GM12875 (cell line): ENCODE data around the gene ZCCHC17.

ENCODE experiments used
- H3K4me3 ChIP-seq: one replicate; pipeline ENCODE4 v1.5.1; 2011; ENCODE audit warnings: low read depth, low read length, control low read depth
- TF ChIP-seq, protein P1 (sequence below): IDR thresholded peaks from 2 replicates; pipeline ENCODE4 v1.5.1; 2011; ENCODE audit warnings: low read depth, mild to moderate bottlenecking, control low read depth, inconsistent platforms, low read length, moderate library complexity, borderline replicate concordance; ENCODE audit not compliant: insufficient read depth

The ZCCHC17 gene

GRCh38 chr1:31410871-31411270, 114.0 kb downstream of the ZCCHC17 start:
- no peak overlapping the region for H3K4me3 ChIP-seq
- TF ChIP-seq, protein P1, sequence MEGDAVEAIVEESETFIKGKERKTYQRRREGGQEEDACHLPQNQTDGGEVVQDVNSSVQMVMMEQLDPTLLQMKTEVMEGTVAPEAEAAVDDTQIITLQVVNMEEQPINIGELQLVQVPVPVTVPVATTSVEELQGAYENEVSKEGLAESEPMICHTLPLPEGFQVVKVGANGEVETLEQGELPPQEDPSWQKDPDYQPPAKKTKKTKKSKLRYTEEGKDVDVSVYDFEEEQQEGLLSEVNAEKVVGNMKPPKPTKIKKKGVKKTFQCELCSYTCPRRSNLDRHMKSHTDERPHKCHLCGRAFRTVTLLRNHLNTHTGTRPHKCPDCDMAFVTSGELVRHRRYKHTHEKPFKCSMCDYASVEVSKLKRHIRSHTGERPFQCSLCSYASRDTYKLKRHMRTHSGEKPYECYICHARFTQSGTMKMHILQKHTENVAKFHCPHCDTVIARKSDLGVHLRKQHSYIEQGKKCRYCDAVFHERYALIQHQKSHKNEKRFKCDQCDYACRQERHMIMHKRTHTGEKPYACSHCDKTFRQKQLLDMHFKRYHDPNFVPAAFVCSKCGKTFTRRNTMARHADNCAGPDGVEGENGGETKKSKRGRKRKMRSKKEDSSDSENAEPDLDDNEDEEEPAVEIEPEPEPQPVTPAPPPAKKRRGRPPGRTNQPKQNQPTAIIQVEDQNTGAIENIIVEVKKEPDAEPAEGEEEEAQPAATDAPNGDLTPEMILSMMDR, result no peak

DNA sequence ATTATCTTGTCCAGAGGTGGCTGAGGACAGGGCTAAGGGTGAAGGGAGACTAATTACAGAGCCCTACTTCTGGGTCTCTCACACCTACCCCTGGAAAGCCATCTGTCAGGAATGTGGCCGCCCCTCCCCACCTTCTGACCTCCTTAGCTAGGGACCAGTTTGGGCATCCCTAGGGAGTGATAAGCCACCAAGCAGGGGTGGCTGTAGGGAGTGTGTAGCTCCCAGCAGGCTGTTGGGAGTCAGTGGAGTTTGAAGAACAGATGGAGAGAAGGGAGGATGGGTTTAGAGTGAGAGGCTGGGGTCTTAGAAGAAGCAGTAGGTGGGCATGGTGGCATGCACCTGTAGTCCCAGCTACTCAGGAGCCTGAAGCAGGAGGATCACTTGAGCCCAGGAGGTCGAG, 115.4 kb downstream of the ZCCHC17 start:
- TF ChIP-seq, protein P1, result no peak
- H3K4me3 ChIP-seq, result no peak overlapping the region

DNA sequence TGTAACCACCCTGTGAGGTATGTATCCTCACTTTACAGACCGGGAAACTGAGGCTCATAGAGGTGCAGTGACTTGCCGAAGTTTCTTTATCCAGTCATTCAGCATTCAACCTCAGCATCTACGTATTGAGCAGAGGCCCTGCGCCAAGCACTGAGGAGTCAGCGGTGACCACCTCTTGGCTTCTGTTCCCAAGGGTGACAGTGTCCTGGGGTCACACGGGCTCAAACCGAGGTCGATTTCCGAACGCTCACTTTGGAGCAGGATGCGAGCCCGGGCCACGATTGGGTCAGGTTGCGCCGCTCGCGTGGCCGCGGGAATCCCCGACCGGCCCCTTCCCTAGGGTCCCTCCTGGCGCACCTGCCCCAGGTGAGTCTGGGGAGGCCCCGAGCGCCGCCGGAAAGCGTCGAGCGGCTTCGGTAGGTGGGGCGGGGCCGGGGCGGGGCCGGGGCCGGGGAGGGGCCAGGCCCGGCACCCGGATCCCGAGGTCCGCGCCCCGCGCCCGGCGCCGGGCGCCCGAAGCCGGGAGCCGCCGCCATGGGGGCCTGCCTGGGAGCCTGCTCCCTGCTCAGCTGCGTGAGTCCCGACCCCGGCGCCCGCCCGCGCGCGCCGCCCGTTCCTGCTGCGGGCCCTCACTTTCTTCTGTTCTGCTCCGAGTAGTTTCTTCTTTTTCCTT, 116.0 kb downstream of the ZCCHC17 start, which contains the start of gene SERINC2:
SERINC2 (plus strand) TSS at position 482 of the 673 bp plus-strand sequence; CDS start at position 535, 53 bp downstream.
- no peak within 1 kb of the TSS for H3K4me3 ChIP-seq
- TF ChIP-seq, protein P1, result no peak

DNA sequence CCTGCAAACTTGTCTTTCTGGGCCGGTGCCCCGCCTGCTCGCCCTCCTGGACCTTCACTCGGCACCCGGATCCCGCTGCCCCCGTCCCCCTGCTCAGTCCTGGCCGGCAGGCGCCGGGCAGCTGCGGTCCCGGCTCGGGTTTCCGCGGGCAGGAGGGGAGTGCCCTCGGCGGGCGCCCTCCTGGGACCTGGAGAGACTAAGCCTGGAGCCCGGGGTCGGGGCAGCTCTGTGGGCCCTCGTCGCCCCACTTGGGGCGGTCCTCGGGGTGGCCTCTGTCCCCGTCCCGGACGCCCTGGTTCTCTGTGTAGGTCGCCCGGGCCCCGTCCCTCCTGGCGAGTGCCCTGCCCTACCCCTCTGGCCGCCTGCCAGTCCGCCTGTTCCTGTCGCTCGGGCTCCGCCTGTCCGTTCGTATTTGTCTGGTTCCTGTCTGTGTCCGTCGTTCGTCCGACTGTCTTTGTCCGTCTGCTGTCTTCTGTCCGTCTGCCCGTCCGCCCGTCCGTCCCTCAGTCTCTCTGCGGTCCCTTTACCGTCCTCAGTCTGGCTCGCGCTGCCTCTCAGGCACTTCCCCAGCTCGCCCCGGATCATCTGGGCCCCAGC, 116.7 kb downstream of the ZCCHC17 start:
- TF ChIP-seq, protein P1, result no peak
- H3K4me3 ChIP-seq, result no peak overlapping the region
